ENCODE data around the gene CACHD1. TPM values are rescaled to one million over a fixed set of nuclear protein-coding genes. Genes with fewer than 3 reads are reported as not detected.
A peak's percentile ranks its signal among the peaks of the same experiment; 100 is the strongest.

The CACHD1 gene
- total RNA-seq, 3 donors from 2014 or later (not counting 1 experiment from before 2014, with no cell fraction given): not detected

GRCh38 chr1:64525116-64525686, 55.3 kb downstream of the CACHD1 start:
- no peaks in the 10 kb centered on the region for H3K9me3 Mint-ChIP-seq
- ATAC-seq: no peak
- H3K4me3 ChIP-seq (ENCODE audit: low read length): no peak overlapping the region
- H3K4me3 Mint-ChIP-seq: no peak overlapping the region
- peaks cover 6 to 36% of the 10 kb centered on the region in 2 donors for H3K27me3 Mint-ChIP-seq (ENCODE audit: low read depth in 2 of 2)
- H3K9me3 ChIP-seq (ENCODE audit: control insufficient read depth, insufficient read depth, low read length): no peaks in the 10 kb centered on the region
- H3K36me3 Mint-ChIP-seq: no peaks in the 10 kb centered on the region
- H3K4me1 Mint-ChIP-seq: no peaks in the 10 kb centered on the region
- 84% methylated on average over 3 of the region's 3 CpGs for WGBS (ENCODE audit: insufficient coverage)
- DNase-seq: no peak
- H3K27me3 ChIP-seq (ENCODE audit: control insufficient read depth, insufficient read depth, low read length): no peaks in the 10 kb centered on the region
- TF ChIP-seq CTCF (IDR thresholded peaks at IDR 0.05): no peak
- no peaks in the 10 kb centered on the region for H3K36me3 ChIP-seq (ENCODE audit: control insufficient read depth, insufficient read depth, low read length)
- intact Hi-C loops (cut with micrococcal nuclease): no loop called here
- H3K27ac ChIP-seq (ENCODE audit: low read length): no peak overlapping the region
- no peak overlapping the region for H3K27ac Mint-ChIP-seq
- H3K4me1 ChIP-seq (ENCODE audit: control insufficient read depth, insufficient read depth, low read length): no peaks in the 10 kb centered on the region

GRCh38 chr1:64526312-64526711, 56.4 kb downstream of the CACHD1 start:
- intact Hi-C loops (cut with micrococcal nuclease): no loop called here
- H3K4me3 Mint-ChIP-seq: no peak overlapping the region

GRCh38 chr1:64527165-64527564, 57.2 kb downstream of the CACHD1 start:
- DNase-seq (peak in 1 of 2 donors; percentile 38), ATAC-seq (no peak)
- Histone ChIP-seq H3K4me1 (ENCODE audit: control insufficient read depth, insufficient read depth, low read length) (no peaks in the 10 kb centered on the region), H3K27ac (ENCODE audit: low read length) (no peak overlapping the region), H3K27me3 (ENCODE audit: control insufficient read depth, insufficient read depth, low read length) (no peaks in the 10 kb centered on the region), H3K4me3 (ENCODE audit: low read length) (no peak overlapping the region), H3K36me3 (ENCODE audit: control insufficient read depth, insufficient read depth, low read length) (no peaks in the 10 kb centered on the region), H3K9me3 (ENCODE audit: control insufficient read depth, insufficient read depth, low read length) (no peaks in the 10 kb centered on the region)
- 92% methylated on average over 10 of the region's 10 CpGs for WGBS (ENCODE audit: insufficient coverage)
- Mint-ChIP-seq H3K4me3 (no peak overlapping the region), H3K36me3 (no peaks in the 10 kb centered on the region), H3K4me1 (no peaks in the 10 kb centered on the region), H3K9me3 (no peaks in the 10 kb centered on the region), H3K27me3 (ENCODE audit: low read depth in 2 of 2) (peaks cover 6 to 37% of the 10 kb centered on the region in 2 donors), H3K27ac (no peak overlapping the region)
- intact Hi-C loops (cut with micrococcal nuclease): no loop called here
- no peak for TF ChIP-seq CTCF (IDR thresholded peaks at IDR 0.05)

More at GRCh38 chr1:64526312-64526711, 56.4 kb downstream of the CACHD1 start:
- 90% methylated on average over 3 of the region's 3 CpGs for WGBS (ENCODE audit: insufficient coverage)
- no peaks in the 10 kb centered on the region for H3K27me3 ChIP-seq (ENCODE audit: control insufficient read depth, insufficient read depth, low read length)
- ATAC-seq: no peak
- Mint-ChIP-seq H3K9me3 (no peaks in the 10 kb centered on the region), H3K36me3 (no peaks in the 10 kb centered on the region), H3K4me1 (no peaks in the 10 kb centered on the region), H3K27ac (no peak overlapping the region), H3K27me3 (ENCODE audit: low read depth in 2 of 2) (peaks cover 6 to 37% of the 10 kb centered on the region in 2 donors)
- no peak for DNase-seq
- no peaks in the 10 kb centered on the region for H3K4me1 ChIP-seq (ENCODE audit: control insufficient read depth, insufficient read depth, low read length)
- H3K9me3 ChIP-seq (ENCODE audit: control insufficient read depth, insufficient read depth, low read length): no peaks in the 10 kb centered on the region
- no peak for TF ChIP-seq CTCF (IDR thresholded peaks at IDR 0.05)
- H3K27ac ChIP-seq (ENCODE audit: low read length): no peak overlapping the region
- H3K4me3 ChIP-seq (ENCODE audit: low read length): no peak overlapping the region
- no peaks in the 10 kb centered on the region for H3K36me3 ChIP-seq (ENCODE audit: control insufficient read depth, insufficient read depth, low read length)

- Histone ChIP-seq H3K27me3 (ENCODE audit: control insufficient read depth, insufficient read depth, low read length) (no peaks in the 10 kb centered on the region), H3K36me3 (ENCODE audit: control insufficient read depth, insufficient read depth, low read length) (no peaks in the 10 kb centered on the region), H3K4me1 (ENCODE audit: control insufficient read depth, insufficient read depth, low read length) (no peaks in the 10 kb centered on the region), H3K9me3 (ENCODE audit: control insufficient read depth, insufficient read depth, low read length) (no peaks in the 10 kb centered on the region), H3K4me3 (ENCODE audit: low read length) (no peak overlapping the region), H3K27ac (ENCODE audit: low read length) (no peak overlapping the region)
- no peak for TF ChIP-seq CTCF (IDR thresholded peaks at IDR 0.05)
- intact Hi-C loops (cut with micrococcal nuclease): no loop called here
- peaks cover 6 to 35% of the 10 kb centered on the region in 2 donors for H3K27me3 Mint-ChIP-seq (ENCODE audit: low read depth in 2 of 2)
- no peaks in the 10 kb centered on the region for H3K36me3 Mint-ChIP-seq
- no peak for DNase-seq
- ATAC-seq: no peak
- H3K27ac Mint-ChIP-seq: no peak overlapping the region
- no peaks in the 10 kb centered on the region for H3K9me3 Mint-ChIP-seq
- H3K4me1 Mint-ChIP-seq: no peaks in the 10 kb centered on the region
- H3K4me3 Mint-ChIP-seq: no peak overlapping the region
Observed at GRCh38 chr1:64527786-64528185, 57.9 kb downstream of the CACHD1 start.

Measured in natural killer cell (primary cell).